BE2C (cell line): ENCODE data around the gene SERPINA4.
"Not testable (repeated sequence)": the region's sequence is repeated elsewhere in the genome, so short reads cannot be mapped to it uniquely, and the experiment has no call there.

Source experiments
- DNase-seq: peaks from one replicate; pipeline ENCODE4 v3.0.0-alpha.2; 2020
- H3K27me3 ChIP-seq: fragments of 250-450 bp; sonication (Bioruptor Pico); 2 replicates; pipeline ENCODE4 v1.5.1; 2020; ENCODE audit warnings: mild to moderate bottlenecking
- H3K36me3 ChIP-seq: fragments of 250-450 bp; sonication (Bioruptor Pico); 2 replicates; pipeline ENCODE4 v1.5.1; 2020; ENCODE audit warnings: mild to moderate bottlenecking
- H3K4me1 ChIP-seq: fragments of 250-450 bp; sonication (Bioruptor Pico); 2 replicates; pipeline ENCODE4 v1.5.1; 2020
- H3K4me3 ChIP-seq: 2 replicates; pipeline ENCODE4 v1.5.1; 2011; ENCODE audit warnings: low read depth, low read length
- H3K9me3 ChIP-seq: fragments of 250-450 bp; sonication (Bioruptor Pico); 2 replicates; pipeline ENCODE4 v1.5.1; 2020
- CTCF ChIP-seq: IDR thresholded peaks from 2 replicates; pipeline ENCODE4 v1.5.1; 2012; ENCODE audit warnings: mild to moderate bottlenecking, low read depth, low read length

SERPINA4 gene

GRCh38 chr14:94574336-94574735 is 13.1 kb downstream of the SERPINA4 start:
- Histone ChIP-seq H3K4me3 (no peak overlapping the region), H3K4me1 (no peaks in the 10 kb centered on the region)
- no peak for TF ChIP-seq CTCF

GRCh38 chr14:94575730-94576585 is 14.7 kb downstream of the SERPINA4 start:
- Histone ChIP-seq H3K27me3 (no peaks in the 10 kb centered on the region), H3K9me3 (no peaks in the 10 kb centered on the region), H3K4me3 (no peak overlapping the region), H3K4me1 (no peaks in the 10 kb centered on the region), H3K36me3 (no peaks in the 10 kb centered on the region)
- DNase-seq, result no peak
- TF ChIP-seq CTCF, result no peak

More at GRCh38 chr14:94574336-94574735, 13.1 kb downstream of the SERPINA4 start:
- Histone ChIP-seq H3K36me3 (no peaks in the 10 kb centered on the region), H3K27me3 (no peaks in the 10 kb centered on the region), H3K9me3 (no peaks in the 10 kb centered on the region)
- no peak for DNase-seq

- DNase-seq, H3K36me3 ChIP-seq, H3K4me3 ChIP-seq, H3K4me1 ChIP-seq, H3K9me3 ChIP-seq, H3K27me3 ChIP-seq: not testable (repeated sequence)
These were observed 16.2 kb downstream of the SERPINA4 start for GRCh38 chr14:94577472-94577871.

- H3K27me3 ChIP-seq, result no peaks in the 10 kb centered on the region
- no peak overlapping the region for H3K4me3 ChIP-seq
- no peak for TF ChIP-seq CTCF
- H3K36me3 ChIP-seq, result no peaks in the 10 kb centered on the region
- DNase-seq, result no peak
- no peaks in the 10 kb centered on the region for H3K4me1 ChIP-seq
- H3K9me3 ChIP-seq, result no peaks in the 10 kb centered on the region
These were observed 17.5 kb downstream of the SERPINA4 start for GRCh38 chr14:94578712-94579111.

- H3K4me3 ChIP-seq, result no peak within 1 kb of the TSS
- DNase-seq, result peak; percentile 30
These were observed 20.1 kb downstream of the SERPINA4 start, which contains the start of gene SERPINA5 for GRCh38 chr14:94581127-94581999. SERPINA5 (plus strand) TSS chr14:94581426; CDS start chr14:94587363, 5,937 bp downstream.

More at GRCh38 chr14:94581127-94581999, 20.1 kb downstream of the SERPINA4 start, which contains the start of gene SERPINA5:
- Histone ChIP-seq H3K9me3 (no peaks in the 10 kb centered on the region), H3K27me3 (no peaks in the 10 kb centered on the region), H3K4me1 (no peaks in the 10 kb centered on the region), H3K36me3 (no peaks in the 10 kb centered on the region)
- TF ChIP-seq CTCF, result no peak
